ENCODE measurements around the gene CD1D. TPM values are rescaled to one million over a fixed set of nuclear protein-coding genes. Genes with fewer than 3 reads are reported as not detected.
"Not testable (repeated sequence)": the region's sequence is repeated elsewhere in the genome, so short reads cannot be mapped to it uniquely, and the experiment has no call there.

The CD1D gene
- total RNA-seq, 1 donor from 2014 or later: 3.9 TPM

DNA sequence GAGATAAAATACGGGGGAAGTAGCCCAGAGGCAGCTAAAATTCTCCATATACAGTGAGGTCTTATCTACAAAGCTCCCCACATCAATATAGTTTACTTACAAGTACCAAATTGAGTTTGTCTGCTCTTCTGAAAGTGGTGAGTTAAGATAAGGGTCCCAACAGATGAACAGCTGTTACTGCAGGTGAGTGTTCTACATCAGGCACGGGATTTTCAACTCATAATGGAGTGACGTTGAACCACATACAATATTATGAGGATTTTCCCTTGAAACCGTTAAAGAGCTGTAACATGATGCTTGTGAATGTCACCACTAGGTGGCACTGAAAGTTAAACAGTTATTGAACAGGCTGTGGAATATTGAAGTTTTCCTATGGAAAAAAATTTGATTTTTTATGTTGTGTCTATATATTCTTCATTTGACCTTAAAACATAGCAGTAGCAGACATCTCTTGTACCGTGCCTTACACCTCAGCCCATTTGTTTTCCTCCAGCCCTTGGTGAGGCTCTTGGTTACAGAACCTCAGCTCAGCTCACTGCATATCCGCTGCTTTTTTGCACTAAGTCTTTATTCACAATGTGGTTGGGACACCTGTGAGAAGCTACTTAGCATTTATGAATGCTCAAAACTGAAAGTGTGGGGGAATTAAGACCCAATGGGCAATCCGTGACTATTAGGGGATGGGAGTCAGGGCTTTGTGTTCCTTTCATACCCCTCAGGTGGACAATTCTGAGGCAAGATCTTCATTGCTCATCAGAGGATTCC is 23.2 kb downstream of the CD1D start:
- TF ChIP-seq, protein P1, sequence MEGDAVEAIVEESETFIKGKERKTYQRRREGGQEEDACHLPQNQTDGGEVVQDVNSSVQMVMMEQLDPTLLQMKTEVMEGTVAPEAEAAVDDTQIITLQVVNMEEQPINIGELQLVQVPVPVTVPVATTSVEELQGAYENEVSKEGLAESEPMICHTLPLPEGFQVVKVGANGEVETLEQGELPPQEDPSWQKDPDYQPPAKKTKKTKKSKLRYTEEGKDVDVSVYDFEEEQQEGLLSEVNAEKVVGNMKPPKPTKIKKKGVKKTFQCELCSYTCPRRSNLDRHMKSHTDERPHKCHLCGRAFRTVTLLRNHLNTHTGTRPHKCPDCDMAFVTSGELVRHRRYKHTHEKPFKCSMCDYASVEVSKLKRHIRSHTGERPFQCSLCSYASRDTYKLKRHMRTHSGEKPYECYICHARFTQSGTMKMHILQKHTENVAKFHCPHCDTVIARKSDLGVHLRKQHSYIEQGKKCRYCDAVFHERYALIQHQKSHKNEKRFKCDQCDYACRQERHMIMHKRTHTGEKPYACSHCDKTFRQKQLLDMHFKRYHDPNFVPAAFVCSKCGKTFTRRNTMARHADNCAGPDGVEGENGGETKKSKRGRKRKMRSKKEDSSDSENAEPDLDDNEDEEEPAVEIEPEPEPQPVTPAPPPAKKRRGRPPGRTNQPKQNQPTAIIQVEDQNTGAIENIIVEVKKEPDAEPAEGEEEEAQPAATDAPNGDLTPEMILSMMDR (IDR thresholded peaks at IDR 0.05; ENCODE audit: insufficient read depth, low read length, severe bottlenecking): peak; percentile 60
- Histone ChIP-seq H3K27me3 (ENCODE audit: control insufficient read depth, insufficient read depth, low read length) (no peaks in the 10 kb centered on the region), H3K36me3 (ENCODE audit: control insufficient read depth, insufficient read depth, low read length) (no peaks in the 10 kb centered on the region), H3K4me3 (ENCODE audit: low read depth, low read length) (no peak overlapping the region)
- DNase-seq (ENCODE audit: low read depth) (peak; percentile 71), FAIRE-seq (no peak)

DNA sequence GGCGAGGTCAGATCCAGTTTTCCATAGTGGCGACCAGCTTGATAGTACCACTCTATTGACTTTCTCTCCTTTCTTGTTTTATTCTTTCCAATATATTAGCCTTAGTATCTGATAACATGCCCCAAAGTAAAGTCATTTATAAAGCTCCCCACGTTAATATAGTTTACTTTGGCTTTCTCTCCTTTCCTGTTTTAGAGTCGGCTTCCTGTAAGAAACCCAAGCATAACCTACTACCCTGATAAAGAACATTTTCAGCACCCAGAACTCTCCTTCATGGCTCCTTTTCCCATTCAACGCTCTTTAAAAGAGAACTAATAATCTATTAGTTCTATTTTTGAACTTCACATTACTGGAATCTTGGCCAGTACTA is 23.7 kb downstream of the CD1D start:
- Histone ChIP-seq H3K36me3 (ENCODE audit: control insufficient read depth, insufficient read depth, low read length) (no peaks in the 10 kb centered on the region), H3K27me3 (ENCODE audit: control insufficient read depth, insufficient read depth, low read length) (no peaks in the 10 kb centered on the region), H3K4me3 (ENCODE audit: low read depth, low read length) (no peak overlapping the region)
- TF ChIP-seq, protein P1 (IDR thresholded peaks at IDR 0.05; ENCODE audit: insufficient read depth, low read length, severe bottlenecking): no peak
- no peak for FAIRE-seq
- DNase-seq (ENCODE audit: low read depth): no peak

DNA sequence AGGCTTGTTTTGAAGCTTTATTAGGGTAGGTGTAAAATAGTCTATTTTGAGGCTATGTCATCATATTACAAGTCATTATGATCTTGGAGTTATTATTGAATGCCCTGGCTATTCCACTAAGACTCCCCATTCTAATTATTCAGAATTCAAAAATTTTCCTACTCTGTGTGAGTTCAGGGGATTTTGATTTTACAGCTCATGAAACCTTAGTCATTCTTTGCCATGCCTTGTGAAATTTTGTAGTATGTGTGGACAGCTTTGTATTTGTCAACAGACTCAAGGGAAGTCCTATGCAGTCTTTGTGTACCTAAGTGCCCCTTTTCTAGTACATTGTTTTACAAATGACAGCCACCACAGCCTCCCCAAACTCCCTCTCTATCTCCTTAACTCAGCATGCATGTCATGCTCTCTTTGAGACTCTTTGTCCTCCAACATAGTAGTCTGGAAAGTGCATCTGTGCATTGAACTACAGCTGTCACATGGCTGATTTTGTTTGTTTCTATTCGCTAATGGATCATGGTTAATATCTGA is 28.0 kb downstream of the CD1D start:
- no peaks in the 10 kb centered on the region for H3K27me3 ChIP-seq (ENCODE audit: control insufficient read depth, insufficient read depth, low read length)
- TF ChIP-seq, protein P1 (IDR thresholded peaks at IDR 0.05; ENCODE audit: insufficient read depth, low read length, severe bottlenecking): no peak
- DNase-seq (ENCODE audit: low read depth) (no peak), FAIRE-seq (no peak)
- no peak overlapping the region for H3K4me3 ChIP-seq (ENCODE audit: low read depth, low read length)
- H3K36me3 ChIP-seq (ENCODE audit: control insufficient read depth, insufficient read depth, low read length): no peaks in the 10 kb centered on the region

DNA sequence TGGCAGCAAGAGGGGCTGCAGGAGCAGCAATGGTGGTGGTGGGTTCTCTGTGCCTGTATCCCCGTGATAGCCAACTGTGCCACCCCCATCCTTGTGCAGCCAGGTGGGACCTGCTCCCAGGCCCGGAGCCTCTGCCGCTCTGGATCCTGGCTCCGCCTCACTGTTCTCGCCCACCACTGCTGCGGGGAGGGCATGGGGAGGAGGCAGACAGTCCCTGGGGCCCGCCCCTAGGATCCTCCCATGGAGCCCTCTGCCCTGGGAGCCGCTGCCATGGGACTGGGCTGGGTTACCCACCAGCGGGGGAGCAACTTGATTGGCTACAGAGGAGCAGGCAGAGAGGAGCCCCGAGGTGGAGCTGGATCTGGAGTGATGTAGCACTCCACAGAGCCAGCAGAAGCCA is 31.6 kb downstream of the CD1D start:
- TF ChIP-seq, protein P1 (IDR thresholded peaks at IDR 0.05; ENCODE audit: insufficient read depth, low read length, severe bottlenecking): no peak
- Histone ChIP-seq H3K36me3 (ENCODE audit: control insufficient read depth, insufficient read depth, low read length) (no peaks in the 10 kb centered on the region), H3K27me3 (ENCODE audit: control insufficient read depth, insufficient read depth, low read length) (no peaks in the 10 kb centered on the region), H3K4me3 (ENCODE audit: low read depth, low read length) (no peak overlapping the region)
- DNase-seq (ENCODE audit: low read depth) (no peak), FAIRE-seq (no peak)

DNA sequence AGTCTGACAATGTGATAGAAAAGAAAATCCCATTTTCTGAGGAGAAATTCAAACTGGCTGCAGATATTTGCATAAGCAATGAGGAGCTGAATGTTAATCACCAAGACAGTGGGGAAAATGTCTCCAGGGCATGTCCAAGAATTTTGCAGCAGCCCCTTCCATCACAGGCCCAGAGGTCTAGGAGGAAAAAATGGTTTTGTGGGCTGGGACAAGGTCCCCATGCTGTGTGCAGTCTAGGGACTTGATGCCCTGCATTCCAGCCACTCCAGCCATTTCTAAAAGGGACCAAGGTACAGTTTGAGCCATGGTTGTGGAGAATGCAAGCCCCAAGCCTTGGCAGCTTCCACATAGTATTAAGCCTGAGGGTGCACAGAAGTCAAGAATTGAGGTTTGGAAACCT is 42.8 kb downstream of the CD1D start:
- DNase-seq (ENCODE audit: low read depth); H3K36me3 ChIP-seq (ENCODE audit: control insufficient read depth, insufficient read depth, low read length); FAIRE-seq; H3K4me3 ChIP-seq (ENCODE audit: low read depth, low read length); H3K27me3 ChIP-seq (ENCODE audit: control insufficient read depth, insufficient read depth, low read length): not testable (repeated sequence)

DNA sequence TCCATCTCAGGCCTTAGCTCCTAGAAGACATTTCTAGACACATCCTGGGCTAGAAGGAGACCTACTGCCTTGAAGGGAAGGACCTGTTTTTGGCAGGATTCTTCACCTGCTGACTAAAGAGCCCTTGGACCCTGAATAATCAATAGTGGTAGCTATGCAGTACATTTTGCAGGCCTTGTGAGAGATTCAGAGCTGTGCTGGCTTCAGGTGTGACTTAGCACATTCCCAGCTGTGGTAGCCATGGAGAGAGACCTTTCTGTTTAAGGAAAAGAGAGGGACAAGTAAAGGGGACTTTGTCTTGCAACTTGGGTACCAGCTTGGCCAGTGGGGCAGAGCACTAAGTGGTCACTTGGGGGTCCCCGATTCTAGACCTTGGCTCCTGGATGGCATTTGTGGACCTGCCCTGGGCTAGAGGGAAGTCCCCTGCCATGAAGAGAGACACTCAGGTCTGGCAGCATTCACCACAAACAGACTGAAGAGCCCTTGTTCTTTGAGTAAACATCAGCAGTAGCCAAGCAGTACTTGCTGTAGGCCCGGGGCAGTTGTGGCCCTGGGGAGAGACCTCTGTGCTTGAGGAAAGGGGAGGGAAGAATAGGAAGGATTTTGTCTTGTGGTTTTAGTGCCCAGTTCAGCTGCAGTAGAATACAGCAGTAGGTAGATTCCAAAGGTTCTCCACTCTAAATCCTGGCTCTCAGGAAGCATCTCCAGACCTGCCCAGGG is 47.4 kb downstream of the CD1D start:
- no peaks in the 10 kb centered on the region for H3K27me3 ChIP-seq (ENCODE audit: control insufficient read depth, insufficient read depth, low read length)
- no peak for DNase-seq (ENCODE audit: low read depth)
- H3K36me3 ChIP-seq (ENCODE audit: control insufficient read depth, insufficient read depth, low read length): no peaks in the 10 kb centered on the region
- TF ChIP-seq, protein P1 (IDR thresholded peaks at IDR 0.05; ENCODE audit: insufficient read depth, low read length, severe bottlenecking): no peak
- no peak for FAIRE-seq
- no peak overlapping the region for H3K4me3 ChIP-seq (ENCODE audit: low read depth, low read length)
